ENCODE measurements around the gene ASCL1.

DNA sequence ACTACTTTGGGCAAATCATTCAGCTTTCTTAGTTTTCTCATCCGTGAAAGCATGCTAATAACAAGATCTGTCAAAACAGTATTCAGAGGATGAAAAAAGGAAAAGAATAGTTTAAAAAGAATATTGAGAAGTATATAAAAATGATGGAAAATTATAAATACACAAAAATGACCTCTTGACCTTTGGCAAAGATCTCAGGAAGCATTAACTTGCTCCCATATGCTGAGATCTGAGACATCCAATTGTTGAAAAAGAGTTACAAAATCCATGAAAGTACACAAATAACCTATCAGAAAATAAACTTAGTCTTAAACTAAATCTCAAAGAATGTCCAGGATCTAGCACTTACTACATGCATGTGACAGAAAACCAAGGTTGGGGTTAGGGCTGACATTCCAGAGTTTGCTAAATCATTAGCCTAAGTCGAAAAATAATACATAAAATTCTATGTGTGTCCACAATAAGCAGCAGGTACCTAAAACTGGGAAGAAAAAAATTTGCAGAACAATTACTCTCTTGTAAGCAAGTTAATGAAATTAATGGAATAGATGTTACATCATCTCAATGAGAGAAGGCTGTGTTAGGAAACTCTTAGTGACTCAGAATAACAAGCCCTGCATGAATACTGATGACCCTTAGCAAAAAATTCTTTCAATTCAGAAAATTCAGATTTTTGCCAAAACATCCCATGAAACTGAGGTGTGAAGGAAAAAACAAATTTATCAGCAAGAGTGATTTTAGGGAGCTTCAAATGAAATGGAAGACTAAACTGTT, 43.8 kb upstream of the ASCL1 start:
- no peak for TF ChIP-seq CTCF (IDR thresholded peaks at IDR 0.05)
- TF ChIP-seq POLR2A (IDR thresholded peaks at IDR 0.05), result no peak

Data from adrenal gland (tissue), 5 donors.